T-helper 9 cell (primary cell): ENCODE measurements around the gene PRKAG3.

Experiments
- DNase-seq: peaks from one replicate; pipeline ENCODE4 v3.0.0-alpha.2; 2020
- total RNA-seq, 2 donors: gene quantifications; one replicate each; lab custom pipeline; 2026; lab: John Stamatoyannopoulos, UW

PRKAG3 gene
- 0 reads per million in 2 donors for total RNA-seq

DNA sequence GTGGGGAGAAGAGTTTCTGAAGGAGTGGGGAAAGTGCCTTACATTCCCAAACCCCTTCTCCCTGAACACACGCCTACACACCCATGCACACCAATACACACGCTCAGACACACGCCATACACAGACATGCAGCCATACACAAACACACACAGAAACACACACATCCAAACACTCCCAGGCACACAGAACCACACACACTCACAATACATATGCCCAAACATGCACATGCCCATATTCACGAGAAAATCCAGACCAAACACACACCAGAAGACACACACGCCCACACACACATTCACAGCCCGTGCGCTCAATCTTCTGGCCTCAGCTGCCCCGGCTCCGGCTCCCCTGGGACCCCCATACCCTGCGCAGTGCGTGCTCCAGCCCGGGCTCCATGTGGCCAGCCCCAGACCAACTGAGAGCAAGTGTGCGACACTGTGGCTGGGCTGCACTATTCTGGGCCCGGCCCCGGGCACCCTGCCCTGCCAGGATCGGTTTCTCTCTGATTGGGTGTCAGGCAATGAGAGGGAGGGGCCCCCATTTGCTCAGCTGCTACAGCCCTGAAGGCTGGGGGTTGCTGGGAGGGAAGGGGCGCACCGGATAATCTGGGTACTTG is at the start of gene PRKAG3:
PRKAG3 (minus strand) TSS at position 426 of the 613 bp plus-strand sequence.
- DNase-seq: no peak

DNA sequence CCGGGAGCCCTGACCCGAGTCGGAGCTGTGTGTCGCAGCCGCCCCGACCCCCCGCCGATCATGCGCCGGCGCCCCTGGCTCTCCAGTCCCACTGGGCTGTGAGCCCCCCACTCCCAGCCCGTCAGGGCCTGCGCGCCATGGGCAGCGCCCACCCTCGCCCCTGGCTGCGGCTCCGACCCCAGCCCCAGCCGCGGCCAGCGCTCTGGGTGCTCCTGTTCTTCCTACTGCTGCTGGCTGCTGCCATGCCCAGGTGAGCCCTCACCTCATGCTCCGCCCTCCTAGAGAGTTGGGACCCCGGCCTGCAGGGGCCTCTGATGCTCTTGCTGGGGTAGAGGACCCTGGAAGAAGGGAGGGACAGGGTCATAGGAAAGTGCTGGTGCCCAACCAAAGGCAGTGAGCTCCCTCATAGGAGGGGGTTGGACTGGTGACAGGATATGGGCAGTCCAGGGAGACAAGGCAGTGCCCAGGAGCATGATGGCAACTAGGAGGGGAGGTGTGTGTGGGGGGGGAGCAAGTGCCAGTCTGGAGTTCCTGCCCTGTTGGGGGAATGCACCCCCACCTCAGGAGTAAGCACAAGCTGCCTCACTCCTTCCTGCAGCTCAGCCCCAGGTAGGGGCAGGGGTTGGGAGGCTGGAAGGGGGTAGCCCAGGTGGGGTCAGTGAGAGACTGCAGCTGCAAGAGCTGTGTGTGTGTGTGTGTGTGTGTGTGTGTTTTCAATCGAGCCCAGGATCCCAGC is 49.4 kb upstream of the PRKAG3 start:
- no peak for DNase-seq

DNA sequence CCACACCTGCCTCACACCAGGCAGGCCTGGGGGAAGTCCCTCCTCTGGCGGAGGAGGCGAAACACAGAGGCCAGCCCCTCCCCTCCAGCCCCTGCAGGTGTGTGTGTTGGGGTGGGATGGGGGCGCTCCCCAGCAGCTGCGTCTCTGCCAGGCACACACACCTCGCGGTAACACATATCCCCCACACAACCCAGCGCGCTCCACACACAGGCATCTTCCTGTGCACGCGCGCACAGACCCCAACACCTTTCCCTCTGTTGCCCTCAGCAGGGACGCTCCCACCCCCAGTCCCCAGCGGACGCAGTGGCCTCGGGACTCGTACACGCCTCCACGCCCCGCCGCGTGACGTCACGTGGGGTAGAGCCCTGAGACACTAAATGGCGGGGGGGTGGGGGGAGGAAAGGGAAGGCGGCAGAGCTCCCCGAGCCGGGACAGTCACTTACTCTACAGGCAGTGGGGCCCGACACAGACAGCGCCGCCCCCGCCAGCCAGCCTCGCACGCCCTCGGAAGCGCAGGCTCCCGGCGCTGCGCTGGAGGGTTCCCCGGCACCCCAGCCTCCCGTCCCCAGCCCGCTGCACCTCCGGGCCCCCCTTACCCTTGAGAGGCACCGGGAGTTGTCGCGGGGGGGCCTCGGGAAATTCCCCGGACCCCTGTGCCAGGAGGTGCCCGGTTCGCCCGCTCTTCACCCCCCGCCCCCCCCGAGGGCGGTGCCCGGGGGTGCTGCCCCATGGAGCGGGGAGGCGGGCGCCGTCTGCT is 48.7 kb upstream of the PRKAG3 start, which contains the start of gene WNT10A:
WNT10A (plus strand) TSS at position 751 of the 757 bp plus-strand sequence. CDS start 144 bp downstream, outside the sequence.
- peak; percentile 91 for DNase-seq

DNA sequence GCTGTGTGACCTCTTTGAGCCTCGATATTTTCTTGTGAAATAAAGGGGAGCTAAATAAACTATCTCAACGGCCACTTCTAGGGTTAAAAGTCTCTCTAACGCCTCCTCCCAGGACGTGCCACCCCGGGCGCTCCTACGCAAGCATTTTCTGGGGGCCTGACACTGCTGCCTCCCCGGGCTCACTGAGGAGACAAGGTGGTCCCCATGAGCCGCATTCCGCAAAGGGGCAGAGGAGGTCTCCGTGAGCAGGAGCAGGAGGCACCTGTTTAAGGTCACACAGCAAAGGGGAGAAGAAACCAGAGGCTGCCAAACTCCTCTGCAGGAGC is 48.1 kb upstream of the PRKAG3 start:
- DNase-seq: no peak

DNA sequence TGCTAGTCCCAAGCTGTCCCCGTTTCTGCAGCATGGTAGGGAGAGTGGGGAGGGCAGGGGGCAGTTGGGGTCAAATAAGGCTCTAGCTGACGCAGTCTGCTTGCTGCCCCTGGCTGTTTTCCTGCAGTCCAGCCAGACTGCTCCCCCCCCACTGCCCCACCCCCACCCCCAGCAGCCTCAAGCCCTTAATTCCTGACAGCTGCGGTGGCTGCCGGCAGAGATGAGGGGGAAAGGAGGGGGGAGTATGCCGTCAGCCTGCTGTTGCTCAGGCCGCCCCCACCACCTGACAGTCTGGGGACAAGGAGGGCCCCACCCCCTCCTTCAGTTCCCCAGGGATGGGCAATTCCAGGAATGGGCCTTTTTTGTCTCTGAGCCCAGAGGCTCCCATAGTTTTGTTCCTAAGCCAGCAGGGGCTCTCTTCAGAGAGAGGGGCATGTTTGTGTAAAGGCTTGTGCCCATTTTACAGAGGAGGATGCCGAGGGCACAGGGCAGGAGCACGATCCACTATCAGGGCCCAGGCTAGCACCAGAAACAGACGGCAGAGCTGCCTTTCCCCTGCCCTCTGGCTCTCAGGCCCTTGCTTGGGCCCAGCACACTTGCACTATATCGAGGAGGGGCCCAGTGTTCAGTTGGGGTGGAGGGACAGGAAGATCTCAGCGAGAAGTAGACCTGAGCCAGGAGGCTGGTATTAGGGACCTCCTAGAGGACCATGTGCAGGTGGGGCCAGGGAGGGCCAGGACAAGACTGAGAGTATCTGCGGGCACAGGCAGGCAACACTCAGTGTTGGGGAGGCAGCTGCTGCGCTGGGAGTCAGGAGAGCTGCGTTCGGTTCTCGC is 47.5 kb upstream of the PRKAG3 start:
- DNase-seq: no peak

DNA sequence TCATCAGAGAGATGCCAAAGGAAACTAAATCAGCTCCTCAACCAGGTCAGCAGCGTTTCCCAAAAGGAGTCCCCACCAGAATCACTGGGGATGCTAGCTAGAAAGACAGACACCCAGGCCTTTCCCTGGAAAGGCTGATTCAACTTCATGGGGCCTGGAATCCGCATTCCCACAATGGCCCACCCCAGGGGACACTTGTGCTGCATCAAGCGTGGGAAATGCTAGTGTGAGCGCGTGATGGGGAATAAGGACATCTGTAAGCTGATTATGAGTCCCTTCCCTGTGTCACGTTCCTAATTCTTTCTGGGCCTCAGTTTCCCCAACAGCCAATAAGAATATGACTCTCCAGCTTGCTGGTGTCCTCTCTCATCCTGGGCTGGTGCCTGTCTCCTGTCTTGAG is 46.9 kb upstream of the PRKAG3 start:
- DNase-seq: no peak

DNA sequence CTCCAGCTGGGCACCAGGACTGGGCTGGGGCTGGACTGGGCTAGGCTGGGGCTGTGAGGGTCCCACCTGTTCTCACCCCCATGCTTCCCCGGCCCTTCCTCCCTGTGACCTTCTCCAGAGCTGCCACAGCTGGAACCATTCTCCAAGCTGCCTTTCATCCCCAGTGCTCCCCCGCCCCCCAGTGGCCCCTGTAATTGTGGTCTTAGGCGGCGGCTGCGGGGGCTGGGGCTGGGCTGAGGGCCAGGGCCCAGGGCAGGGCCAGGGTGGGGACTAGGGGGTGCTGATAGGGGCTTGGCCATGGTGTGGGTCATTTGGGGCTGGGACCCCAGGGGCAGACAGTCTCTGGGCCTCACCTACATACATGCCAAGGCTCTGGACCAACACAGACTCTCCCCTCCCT is 46.3 kb upstream of the PRKAG3 start:
- DNase-seq: no peak

DNA sequence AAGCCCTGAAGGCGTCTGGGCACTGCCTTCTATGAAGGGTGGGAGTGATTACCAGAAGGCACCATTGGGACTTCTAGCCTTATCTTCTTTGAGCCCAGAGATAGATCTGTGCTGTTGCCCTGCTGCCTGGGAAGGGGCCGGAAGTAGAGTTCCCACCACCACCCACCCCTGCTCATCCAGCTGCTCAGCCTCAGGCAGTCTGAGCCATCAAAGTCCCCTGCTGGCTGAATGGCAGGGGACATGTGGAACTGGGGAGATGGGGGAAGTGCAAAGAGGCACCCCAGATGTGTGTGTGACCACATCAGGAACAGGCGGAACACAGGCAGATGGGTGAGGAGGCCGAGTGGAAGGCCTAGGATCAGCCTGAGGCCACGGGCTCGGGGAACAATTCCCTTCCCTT is 45.7 kb upstream of the PRKAG3 start:
- DNase-seq: no peak

DNA sequence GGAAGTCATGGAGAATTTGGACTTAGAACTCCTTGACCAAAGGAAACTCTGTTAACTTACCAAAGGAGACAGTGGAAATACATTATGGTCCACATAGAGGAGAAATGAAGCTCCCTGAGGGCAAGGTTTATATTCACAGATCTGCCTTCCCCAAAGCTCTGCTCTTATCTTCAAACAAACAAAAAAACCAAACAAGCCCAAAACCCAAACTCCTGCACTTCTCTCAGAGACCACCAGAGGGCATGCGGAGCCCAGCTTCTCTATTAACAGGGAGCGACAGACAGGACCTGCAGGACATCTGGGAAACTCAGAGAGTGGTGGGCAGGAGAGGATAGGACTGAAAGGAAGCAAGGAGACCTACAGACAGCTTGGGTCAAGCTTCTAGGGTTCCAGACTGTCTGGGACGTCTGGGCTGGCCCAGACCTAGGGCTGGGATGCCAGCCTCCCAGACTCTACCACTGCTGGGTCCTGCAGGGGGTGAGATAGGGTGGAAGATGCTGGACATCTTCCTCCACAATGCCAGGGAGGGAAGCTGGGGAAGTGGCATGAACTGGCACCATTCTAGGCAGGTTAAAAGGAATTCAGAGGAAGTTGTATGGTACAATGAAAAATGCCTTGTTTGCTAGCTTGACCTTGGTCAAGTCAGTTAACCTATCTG is 45.1 kb upstream of the PRKAG3 start:
- DNase-seq: peak; percentile 61

DNA sequence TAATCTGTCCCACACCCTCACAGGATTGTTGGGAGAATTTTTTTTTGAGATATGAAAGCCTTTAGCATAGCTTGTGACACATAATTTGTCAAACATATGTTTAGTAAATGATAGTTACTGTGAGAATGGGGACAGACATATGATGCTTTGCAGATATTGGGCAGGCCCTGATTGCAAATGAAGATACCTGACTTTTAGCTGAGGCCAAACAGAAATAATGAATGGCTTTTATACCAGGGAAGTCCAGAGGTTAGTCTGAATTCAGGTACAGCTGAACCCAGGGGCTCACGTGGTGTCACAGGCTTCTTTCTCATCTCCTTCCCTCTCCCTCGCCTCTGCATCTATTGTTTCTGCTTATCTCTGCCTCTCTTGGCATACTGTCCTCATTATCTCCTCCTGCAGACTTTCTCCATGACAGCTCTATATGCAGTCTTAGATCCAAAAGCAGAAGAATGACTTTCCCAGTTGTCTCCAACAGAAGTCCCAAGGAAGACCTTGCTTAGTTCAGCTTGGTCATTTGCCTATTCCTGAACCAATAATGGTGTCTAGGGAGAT is 44.2 kb upstream of the PRKAG3 start:
- no peak for DNase-seq

DNA sequence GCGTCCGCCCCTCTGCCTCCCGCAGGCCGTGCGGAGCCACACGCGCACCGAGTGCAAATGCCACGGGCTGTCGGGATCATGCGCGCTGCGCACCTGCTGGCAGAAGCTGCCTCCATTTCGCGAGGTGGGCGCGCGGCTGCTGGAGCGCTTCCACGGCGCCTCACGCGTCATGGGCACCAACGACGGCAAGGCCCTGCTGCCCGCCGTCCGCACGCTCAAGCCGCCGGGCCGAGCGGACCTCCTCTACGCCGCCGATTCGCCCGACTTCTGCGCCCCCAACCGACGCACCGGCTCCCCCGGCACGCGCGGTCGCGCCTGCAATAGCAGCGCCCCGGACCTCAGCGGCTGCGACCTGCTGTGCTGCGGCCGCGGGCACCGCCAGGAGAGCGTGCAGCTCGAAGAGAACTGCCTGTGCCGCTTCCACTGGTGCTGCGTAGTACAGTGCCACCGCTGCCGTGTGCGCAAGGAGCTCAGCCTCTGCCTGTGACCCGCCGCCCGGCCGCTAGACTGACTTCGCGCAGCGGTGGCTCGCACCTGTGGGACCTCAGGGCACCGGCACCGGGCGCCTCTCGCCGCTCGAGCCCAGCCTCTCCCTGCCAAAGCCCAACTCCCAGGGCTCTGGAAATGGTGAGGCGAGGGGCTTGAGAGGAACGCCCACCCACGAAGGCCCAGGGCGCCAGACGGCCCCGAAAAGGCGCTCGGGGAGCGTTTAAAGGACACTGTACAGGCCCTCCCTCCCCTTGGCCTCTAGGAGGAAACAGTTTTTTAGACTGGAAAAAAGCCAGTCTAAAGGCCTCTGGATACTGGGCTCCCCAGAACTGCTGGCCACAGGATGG is 42.0 kb upstream of the PRKAG3 start:
- no peak for DNase-seq

DNA sequence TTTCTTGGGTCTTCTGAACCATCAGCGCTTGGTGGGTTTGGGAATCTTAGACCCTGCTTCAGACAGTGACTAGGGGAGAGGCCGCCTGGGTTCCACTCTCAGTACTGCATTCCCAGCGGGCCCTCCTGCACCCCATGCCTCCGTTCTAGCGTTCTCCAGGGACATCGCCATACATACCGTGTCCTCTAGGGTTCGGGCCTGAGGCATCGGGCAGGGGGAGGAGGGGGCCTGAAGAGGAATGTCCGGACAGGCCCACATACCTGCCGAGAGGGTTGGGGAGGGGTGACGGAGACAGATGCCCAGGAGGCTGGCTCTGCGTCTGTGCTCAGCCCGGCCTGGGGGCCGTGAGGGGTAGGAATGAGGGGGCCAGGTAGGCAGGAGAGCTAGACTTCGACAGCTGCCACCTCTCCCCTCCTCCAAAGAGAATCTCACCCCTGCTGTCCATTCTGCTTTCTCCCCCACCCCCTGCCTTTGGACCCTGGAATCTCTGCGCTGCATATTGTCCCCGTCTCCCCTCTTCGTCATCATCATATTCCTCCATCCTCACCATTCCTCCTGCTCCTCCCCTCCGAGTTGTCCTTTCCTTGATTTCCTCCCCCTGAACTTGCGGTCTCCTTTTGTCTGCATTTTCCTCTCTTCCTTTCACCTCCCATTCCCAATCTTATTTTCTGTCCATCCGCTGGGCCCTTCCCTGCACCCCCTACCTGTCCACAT is 41.2 kb upstream of the PRKAG3 start:
- no peak for DNase-seq

DNA sequence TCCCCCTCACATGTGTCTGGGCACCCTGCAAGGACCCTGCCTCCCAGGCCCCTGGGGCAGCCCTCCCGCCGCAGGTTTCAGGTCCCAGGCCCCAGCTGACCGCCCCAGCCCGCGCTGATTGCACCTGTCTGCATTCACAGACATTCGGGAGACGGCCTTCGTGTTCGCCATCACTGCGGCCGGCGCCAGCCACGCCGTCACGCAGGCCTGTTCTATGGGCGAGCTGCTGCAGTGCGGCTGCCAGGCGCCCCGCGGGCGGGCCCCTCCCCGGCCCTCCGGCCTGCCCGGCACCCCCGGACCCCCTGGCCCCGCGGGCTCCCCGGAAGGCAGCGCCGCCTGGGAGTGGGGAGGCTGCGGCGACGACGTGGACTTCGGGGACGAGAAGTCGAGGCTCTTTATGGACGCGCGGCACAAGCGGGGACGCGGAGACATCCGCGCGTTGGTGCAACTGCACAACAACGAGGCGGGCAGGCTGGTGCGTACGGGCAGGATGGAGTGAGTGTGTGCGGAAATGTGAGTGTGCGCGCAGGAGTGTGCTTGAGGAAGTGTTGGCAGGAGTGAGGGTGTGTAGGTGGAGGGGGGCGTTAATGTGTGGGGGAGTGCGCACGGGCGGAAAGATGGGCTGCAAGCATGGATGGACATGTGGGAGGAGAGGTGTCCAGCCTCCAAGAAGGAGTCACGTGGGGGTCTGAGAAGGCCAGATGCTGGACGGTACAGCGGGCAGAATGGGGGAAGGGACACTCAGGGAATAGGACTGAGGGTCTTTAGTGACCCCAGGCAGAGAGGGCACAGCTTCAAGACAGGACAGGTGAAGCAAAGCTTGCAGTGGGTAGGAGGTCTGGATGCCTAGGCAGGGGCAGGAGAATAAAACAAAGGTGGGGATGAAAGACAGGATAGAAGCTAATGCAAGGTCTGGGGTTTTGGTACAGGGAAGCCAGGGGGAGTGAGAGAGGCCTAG is 40.0 kb upstream of the PRKAG3 start:
- no peak for DNase-seq

DNA sequence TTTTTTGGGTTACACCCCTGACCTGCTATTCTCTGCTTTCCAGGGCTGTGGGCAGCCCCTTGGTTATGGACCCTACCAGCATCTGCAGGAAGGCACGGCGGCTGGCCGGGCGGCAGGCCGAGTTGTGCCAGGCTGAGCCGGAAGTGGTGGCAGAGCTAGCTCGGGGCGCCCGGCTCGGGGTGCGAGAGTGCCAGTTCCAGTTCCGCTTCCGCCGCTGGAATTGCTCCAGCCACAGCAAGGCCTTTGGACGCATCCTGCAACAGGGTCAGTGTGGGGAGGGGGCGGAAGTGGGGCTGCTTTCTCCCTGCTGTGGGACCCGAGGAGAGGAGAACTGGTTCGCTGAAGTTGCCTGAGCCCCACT is 39.4 kb upstream of the PRKAG3 start:
- DNase-seq: no peak

DNA sequence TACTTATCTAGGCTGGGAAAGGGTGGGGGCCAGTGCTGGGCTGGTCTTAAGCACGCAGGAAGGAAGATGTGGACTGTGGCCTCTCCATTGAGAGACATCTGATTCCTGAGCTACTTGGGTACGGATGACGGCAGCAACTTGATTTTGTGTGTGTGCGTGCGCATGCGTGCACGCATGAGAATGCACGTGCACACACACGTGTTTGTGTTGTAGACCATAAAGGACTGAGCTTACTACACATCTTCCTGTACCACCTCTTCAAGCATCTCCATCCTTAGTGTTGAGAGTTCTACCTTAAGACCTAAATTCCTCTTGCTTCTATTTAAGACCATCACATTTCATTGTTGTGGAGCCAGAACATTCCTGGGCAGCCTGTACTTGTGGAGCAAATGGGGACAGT is 37.5 kb upstream of the PRKAG3 start:
- no peak for DNase-seq

DNA sequence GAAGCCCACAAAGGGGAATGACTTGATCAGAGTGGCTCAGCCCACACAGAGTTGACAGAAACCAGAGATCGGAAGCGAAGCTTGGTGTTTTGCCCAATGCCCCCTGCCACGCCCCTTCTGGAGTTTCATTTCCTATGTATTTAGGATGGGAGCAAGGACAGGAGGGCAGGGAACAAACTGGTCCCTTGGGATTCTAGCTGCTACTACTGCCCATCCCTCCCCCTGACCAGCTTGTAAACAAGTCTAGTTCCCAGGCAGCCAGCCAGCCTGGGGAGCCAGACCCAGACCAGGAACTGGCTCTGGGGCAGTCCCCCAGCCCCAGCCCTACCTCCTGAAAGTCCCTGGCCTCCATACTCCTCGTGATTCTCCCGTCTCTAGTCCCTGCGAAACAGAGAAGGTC is 36.3 kb upstream of the PRKAG3 start:
- no peak for DNase-seq

DNA sequence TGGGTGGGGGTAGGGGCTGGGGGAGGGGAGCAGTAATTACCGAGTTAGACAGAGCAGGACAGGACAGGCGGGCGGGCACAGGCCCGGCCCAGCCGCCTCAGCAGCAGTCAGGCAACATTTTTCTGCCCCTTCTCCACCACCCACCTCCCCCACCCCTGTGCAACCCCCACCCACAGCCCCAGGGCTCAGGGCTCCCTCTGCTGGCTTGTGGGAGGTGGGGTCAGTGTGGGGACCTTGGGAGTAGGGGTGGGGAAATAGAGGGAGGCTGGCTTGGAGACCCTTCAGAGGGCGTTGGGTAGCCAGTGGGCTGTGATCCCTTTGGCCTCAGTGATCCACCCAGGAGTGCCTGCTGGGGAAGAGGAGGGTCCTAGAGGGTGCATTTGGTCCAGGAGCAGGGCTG is 34.4 kb upstream of the PRKAG3 start:
- no peak for DNase-seq

DNA sequence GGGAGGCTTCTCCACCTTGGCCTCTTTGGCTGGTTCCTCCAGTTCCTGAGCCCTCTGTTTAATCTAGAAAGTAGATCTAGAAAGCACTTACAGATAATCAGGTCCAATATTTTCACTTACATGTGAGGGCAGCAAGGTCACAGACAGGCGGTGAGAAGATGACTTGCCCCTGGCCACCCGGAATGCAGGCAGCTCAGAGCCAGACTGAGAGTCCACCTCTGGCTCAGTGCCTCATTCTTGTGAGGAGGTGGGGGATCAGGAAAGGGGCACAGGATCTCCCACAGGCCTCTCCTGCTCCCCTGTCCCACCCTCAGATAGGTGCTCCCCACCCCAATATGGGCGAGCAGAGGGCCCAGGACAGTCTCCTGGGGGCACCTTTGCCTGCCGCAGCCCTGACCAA is 33.8 kb upstream of the PRKAG3 start:
- DNase-seq: no peak

DNA sequence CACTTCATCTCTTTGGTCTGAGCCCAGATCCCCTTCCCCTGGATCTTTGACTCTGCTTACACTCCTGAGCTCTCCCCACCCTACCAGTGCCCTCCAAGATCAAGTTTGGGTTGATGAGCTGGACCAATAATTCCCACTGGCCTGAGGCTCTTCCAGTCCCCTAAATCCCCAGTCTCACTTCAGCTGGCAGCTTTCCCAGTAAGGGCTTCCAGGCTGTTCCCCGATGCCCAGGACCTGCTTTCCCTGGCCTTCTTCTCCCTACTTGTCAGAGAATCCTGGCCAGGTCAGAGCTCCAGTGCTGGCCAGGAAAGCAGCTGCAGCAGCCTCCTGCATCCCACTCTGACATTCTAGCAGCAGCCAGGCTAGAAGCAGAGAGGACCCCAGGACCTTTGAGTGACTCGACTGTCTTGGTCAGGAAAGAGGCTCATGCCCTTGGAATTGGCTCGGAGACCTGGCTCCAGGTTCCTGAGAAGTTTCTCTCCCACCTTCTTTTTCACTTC is 31.5 kb upstream of the PRKAG3 start:
- DNase-seq: no peak
